Activated T-cell treated with anti-CD3 and anti-CD28 coated beads, Interleukin-2, amount 50 U/mL, for 48 hours (primary cell): ENCODE data around the gene AP2S1.

Experiments used
- DNase-seq, 2 experiments: peaks; one replicate each; pipeline ENCODE4 v3.0.0-alpha.2; 2020

The AP2S1 gene

DNA sequence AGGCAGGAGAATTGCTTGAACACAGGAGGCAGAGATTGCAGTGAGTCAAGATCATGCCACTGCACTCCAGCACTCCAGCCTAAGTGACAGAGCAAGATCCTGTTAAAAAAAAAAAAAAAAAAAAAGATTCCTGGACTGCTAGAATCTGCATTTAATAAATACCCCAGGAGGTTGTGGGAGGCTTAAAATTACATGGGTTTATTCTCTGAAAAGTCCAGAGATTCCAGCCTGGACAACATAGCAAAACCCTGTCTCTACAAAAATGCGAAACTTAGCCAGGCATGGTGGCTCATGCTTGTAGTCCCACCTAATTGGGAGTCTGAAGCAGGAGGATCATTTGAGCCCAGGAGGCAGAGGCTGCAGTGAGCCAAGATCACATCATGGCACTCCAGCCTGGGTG, 52.8 kb downstream of the AP2S1 start:
- DNase-seq = no peak

DNA sequence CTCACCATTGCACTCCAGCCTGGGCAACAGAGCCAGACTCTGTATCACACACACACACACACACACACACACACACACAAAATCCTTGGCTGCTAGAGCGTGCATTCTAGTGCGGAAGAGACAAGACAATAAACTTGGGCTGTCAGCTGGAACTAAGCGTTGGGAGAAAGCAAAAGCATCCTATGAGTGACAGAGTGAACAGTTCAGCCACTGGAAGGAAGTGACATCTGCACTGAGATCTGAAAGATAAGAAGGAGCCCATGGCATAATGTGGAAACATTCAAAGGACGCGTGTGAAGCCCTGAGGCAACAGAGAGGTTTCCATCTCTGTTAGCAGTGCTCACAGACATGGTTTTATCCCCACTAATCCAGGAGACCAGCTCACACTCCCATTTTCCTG, 58.7 kb downstream of the AP2S1 start:
- peak in 1 of 2 experiments; percentile 34 for DNase-seq

DNA sequence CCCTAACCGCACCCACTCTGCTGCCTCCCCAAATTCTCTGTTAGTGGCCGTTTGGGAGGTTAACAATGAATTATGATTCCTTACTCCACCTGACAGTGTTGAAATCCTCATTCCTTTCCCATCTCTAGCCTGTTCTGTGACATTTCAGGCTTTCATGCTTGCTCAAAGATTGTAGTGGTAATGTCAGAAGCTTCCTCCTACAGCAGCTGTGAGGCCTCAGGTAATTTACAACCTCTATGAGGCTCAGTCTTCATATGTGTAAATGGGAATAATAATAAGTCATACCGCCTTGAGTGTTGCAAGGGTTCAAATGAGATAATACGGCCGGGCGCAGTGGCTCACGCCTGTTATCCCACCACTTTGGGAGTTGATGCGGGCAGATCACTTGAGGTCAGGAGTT, 61.3 kb downstream of the AP2S1 start:
- no peak for DNase-seq

DNA sequence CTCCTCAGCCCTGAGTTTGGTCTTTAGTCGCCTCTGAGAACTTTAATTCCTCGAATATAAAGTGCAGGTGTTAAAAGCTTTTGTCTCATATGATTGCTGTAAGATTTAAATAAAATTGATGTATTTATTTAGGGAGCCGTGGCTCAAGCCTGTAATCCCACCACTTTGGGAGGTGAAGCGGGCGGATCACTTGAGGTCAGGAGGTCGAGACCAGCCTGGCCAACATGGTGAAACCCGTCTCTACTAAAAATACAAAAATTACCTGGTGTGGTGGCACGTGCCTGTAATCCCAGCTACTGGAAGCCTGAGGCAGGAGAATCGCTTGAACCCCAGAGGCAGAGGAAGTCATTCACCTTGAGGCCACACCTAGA, 61.7 kb downstream of the AP2S1 start:
- DNase-seq = no peak

GRCh38 chr19:46788262-46788967, 62.2 kb downstream of the AP2S1 start, which contains the start of gene SLC1A5:
Gene SLC1A5 (minus strand): TSS chr19:46788594. CDS start chr19:46787965, 629 bp downstream.
- DNase-seq = peak; percentile 99 to 100
